HuH-7.5 (cell line): Measurements from ENCODE around the gene PTPN2.
"Not testable (repeated sequence)": the region's sequence is repeated elsewhere in the genome, so short reads cannot be mapped to it uniquely, and the experiment has no call there.

Source experiments
- DNase-seq: peaks from one replicate; pipeline ENCODE4 v3.0.0; 2011; ENCODE audit warnings: low spot score

The PTPN2 gene

GRCh38 chr18:12772111-12772510 lies 111.9 kb downstream of the PTPN2 start:
- no peak for DNase-seq

DNA sequence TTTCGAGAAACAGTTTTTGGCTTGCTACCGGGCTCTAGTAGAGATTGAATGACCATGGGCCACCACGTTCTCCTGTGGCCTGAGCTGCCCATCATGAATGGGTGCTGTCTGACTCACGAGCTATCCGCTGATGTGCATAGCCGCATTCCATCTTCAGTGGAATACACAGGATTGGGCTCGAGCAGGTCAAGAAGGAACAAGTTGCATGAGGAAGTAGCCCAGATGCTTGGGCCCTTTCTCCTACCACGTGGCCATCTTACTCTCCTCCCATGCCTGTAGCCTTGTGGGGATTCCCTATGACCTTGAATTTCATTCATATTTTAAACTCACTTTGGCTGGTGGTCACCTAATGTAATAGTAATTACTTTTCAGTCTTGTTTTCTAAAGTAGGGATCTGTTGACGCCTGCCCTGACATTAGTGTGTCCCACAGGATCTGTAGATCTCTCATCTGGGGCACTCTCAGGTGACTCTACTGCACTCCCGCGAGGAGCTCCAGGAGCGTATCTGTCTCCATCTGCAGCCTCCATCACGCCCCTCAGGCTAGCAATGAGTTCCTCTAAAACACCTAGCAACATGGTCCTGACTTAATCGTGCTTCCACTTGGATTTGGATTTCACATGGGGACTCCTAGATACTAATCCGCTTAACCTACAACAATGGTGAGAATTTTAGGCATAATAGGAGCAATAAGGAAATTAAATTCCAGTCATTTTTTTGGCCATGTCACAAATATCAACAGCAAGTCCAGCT lies 113.4 kb downstream of the PTPN2 start:
- DNase-seq = no peak

GRCh38 chr18:12769644-12770440 lies 114.2 kb downstream of the PTPN2 start:
- no peak for DNase-seq

DNA sequence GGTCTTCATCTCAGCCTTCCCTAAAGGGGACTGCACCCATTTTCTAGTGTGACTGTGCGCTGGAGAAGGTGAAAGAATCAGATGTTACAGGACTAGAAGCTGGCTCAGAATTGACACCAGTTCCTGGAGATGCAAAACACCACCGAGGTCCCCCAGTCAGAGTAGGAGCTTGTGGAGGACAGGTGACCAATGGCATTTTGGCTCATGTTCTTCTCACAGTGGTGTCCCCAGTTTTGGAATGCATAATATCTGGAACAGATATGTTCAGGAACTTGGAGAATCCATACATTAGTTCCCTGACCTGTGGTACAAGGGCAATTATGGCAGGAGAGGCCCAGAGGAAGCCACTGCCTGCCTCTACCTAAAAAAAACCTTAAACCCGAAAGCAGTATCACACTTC lies 114.9 kb downstream of the PTPN2 start:
- DNase-seq = no peak

DNA sequence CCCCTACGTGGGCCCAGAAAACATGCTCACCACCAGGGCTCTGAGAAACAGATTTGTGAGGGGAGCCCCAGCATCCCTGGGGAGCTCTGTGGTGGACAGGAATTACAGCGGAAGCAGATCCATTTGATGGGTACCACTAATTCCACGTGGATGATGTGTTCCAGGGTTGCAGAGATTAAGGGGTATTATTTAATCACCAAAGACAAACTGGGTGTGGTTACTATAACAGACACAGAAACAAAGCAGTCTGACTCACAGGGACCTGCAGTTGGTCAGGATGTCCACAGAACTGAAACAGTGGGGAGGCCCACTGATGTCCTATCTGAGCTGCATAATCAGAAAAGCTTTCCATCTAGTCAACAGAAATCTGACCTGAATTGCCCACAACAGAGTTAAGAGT lies 115.4 kb downstream of the PTPN2 start:
- no peak for DNase-seq

DNA sequence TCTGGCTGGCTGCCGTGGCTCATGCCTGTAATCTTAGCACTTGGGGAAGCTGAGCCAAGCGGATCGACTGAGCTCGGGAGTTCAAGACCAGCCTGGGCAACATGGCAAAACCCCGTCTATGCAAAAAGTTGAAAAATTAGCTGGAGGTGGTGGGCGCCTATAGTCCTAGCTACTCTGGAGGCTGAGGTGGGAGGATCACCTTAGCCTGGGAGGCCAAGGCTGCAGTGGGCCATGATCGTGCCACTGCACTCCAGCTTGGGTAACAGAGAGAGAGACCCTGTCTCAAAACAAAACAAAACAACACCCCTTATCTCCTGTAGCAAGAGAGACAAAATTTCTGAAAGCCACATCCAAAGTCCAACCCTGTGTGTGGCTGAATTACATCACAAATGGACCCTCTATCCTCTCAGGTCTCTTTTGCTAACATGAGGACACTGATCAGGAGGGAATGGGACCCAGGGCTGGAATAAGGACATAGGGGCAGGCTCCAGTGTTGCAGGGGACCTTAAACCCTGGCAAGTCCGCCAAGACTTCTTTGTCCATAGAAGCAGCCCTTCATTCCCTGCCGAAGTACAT lies 116.4 kb downstream of the PTPN2 start:
- no peak for DNase-seq

DNA sequence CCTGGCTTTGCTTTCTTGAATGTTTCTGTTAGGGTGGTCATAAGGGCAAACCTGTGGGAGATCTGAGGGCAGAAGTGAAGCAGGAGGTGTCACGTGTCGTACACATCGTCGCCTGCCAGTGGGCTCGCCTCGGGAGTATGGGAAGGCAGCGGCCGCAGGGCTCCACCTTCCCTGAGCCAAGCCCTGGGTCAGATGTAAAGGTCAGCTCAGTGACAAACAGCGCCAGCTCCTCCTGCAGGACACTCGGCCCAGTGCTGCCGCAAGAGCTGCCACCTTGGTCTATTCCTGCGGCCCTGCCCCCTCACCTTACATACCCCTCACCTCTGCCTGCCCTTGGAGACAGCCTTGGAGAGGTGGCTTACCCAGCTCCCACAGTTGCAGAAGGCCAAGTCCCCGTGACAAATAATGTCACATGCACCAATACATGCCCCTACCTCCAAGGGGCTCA lies 117.0 kb downstream of the PTPN2 start:
- peak; percentile 62 for DNase-seq

GRCh38 chr18:12765586-12765985 lies 118.5 kb downstream of the PTPN2 start:
- no peak for DNase-seq

DNA sequence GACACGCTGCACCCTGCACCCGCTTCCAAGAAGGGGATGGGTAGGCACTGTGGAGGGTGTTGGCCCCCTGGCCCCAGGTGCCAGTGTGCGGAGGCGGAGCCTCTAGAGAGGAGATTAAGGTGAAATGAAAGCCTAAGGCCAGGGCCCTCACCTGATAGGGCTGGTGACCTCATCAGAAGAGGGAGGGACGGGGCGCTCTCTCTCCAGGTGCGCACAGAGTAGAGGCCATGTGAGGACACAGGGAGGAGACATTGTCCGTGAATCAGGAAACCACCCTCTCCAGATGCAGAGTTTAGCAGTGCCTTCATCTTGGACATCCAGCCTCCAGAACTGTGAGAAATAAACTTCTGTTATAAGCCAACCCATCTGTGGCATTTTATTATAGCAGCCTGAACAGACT lies 118.9 kb downstream of the PTPN2 start:
- no peak for DNase-seq

GRCh38 chr18:12758566-12758965 lies 125.5 kb downstream of the PTPN2 start:
- not testable (repeated sequence) for DNase-seq

DNA sequence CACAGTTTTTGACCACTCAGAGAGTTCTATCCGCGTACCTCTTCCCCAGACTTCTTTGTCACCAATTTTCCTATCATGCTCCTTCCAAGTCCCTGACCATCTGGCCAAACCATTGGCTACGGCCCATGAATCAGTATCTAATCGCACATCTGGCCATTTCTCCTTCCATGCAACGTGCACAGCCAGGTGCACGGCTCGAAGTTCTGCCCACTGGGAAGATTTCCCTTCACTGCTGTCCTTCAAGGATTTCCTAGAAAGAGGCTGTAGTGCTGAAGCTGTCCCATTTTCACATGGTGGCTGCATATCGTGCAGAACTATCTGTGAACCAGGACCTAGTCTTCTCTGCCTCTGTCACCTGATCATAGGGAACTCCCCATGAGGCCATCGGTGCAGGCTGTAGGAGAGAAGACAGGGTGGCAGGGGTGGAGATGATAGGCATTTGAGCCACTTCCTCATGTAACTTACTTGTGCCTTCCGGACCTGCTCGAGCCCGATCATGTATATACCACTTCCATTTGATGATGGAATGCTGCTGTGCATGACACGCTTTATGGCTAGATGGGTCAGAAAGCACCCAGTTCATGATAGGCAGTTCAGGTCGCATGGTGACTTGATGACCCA lies 127.3 kb downstream of the PTPN2 start:
- not testable (repeated sequence) for DNase-seq

DNA sequence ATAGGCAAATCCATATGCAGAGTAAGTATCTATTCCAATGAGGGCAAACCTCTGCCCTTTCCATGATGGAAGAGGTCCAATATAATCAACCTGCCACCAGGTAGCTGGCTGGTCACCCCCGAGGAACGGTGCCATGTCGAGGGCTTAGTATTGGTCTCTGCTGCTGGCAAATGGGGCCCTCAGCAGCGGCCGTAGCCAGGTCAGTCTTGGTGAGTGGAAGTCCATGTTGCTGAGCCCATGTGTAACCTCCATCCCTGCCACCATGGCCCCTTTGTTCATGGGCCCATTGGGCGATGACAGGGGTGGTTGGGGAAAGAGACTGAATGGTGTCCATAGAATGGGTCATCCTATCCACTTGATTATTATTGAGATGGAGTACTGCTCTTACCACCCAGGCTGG lies 128.4 kb downstream of the PTPN2 start:
- DNase-seq = not testable (repeated sequence)

DNA sequence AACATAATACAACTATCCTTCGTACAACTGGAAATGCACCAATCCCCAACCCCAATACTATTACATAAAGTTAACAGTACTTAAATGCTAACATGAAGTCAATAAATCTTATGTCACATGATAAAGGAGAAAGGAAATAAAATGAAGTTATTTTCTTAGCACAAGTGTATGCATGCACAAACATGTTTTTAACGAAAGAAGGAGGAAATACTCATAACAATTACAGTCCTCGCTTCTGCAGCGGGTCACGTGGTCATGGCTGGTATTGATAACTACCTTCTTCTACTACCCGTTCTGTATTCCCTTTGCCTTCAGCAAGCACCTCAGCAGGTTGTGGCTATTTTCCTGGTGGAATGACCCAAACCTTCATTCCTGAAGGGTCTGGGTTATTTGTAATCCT lies 129.5 kb downstream of the PTPN2 start:
- DNase-seq = no peak

DNA sequence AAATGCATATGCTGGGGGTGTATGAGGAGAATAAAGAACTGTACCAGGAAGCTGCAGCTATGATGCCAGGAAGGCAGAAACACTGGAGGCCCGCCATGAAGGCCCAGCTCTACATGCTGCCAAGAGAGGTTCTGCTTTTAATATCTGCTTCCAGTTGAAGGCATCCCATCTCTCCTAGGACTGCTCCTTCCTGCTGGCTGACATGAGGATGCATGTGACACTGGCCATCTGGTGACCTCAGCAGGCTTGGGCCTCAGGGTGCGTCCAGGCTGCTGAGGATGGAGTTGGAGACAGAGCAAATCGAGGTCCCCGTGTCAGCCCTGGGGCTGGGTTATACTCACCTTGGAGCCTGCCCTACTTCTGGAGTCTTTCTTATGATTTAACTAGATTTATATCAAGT lies 132.1 kb downstream of the PTPN2 start:
- DNase-seq = no peak

DNA sequence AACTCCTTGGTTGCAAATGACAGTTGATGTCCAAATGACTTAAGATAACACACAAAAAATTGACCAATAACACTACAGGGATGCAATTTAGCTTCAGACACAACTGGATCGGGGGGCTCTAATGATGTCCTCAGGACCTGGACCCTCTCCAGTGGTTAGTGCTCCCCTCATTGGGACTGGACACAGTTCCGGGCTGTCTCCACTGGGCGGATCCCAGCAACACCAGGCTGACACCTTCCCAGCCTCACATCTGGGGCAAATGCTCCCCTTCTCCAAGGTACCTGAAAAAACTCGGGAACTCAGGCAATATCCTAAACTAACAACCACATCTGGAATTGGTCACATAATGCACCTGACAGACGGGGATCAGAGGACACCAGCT lies 132.5 kb downstream of the PTPN2 start:
- no peak for DNase-seq

GRCh38 chr18:12750715-12751502 lies 133.1 kb downstream of the PTPN2 start:
- DNase-seq = no peak

GRCh38 chr18:12750076-12750714 lies 133.8 kb downstream of the PTPN2 start:
- no peak for DNase-seq

- no peak for DNase-seq
These were observed 134.9 kb downstream of the PTPN2 start for GRCh38 chr18:12749121-12749520.

DNA sequence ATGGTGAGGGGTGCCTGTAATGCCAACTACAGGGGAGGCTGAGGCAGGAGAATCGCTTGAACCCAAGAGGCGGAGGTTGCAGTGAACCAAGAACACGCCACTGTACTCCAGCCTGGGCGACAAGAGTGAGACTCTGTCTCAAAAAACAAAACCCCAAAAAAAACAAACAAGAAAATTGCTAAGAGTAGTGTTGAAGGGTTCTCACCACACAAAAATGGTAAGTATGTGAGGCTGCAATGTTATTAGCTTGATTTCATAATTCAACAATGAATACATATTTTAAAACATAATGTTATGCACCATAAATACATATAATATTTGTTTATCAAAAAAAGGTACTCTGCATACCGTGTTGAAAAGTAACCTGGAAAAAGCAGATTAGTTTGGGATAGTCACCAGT lies 135.4 kb downstream of the PTPN2 start:
- DNase-seq = no peak

- DNase-seq = no peak
These were observed 136.3 kb downstream of the PTPN2 start for GRCh38 chr18:12747530-12748315.
